ENCODE measurements around the gene REV1.

DNA sequence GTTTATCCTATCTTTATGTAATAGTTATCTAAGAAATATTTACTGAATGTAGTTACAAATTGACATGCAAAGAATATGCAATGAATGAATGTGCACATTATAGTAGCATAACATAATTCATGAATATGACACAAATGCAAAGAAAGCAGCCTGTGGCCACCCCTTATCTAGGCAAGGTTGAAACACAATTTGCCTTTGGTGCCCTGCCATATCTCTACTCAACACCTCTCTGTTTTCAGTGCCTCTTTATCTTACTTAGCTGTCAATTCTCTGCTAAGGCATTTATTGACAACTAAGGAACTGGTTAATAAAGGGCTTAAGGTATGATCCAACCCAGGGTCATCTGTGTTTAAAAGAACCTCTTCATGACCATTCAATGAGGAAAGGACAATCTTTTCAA is 18.9 kb downstream of the REV1 start:
- TF ChIP-seq CTCF (conservative IDR thresholded peaks at IDR 0.05; ENCODE audit: low read depth in 2 of 2) (no peak), EZH2phosphoT487 (IDR thresholded peaks at IDR 0.05; ENCODE audit: unreplicated experiment) (no peak)

Measured in GM23338 (cell line).